KMS-11 (cell line): ENCODE data around the gene PPP2CA.
"Not testable (repeated sequence)": the region's sequence is repeated elsewhere in the genome, so short reads cannot be mapped to it uniquely, and the experiment has no call there.

ENCODE experiments used
- H2AFZ ChIP-seq: fragments of 200-600 bp; sonication (generic); 2 replicates; pipeline ENCODE4 v1.6.1; 2016; ENCODE audit warnings: antibody characterized with exemption, mixed run types, low read depth
- H3K27ac ChIP-seq: fragments of 200-600 bp; sonication (generic); 2 replicates; pipeline ENCODE4 v1.6.1; 2016; ENCODE audit warnings: mild to moderate bottlenecking, mixed run types
- H3K27me3 ChIP-seq: fragments of 200-600 bp; sonication (generic); 2 replicates; pipeline ENCODE4 v1.6.1; 2017; ENCODE audit warnings: mild to moderate bottlenecking, low read depth, mixed run types, moderate library complexity; ENCODE audit not compliant: insufficient read depth
- H3K36me3 ChIP-seq: fragments of 200-600 bp; sonication (generic); 2 replicates; pipeline ENCODE4 v1.6.1; 2017; ENCODE audit warnings: mild to moderate bottlenecking, mixed run types; ENCODE audit not compliant: insufficient read depth
- H3K4me1 ChIP-seq: fragments of 200-600 bp; sonication (generic); 2 replicates; pipeline ENCODE4 v1.6.1; 2016; ENCODE audit warnings: mild to moderate bottlenecking, low read depth, mixed run types; ENCODE audit not compliant: poor library complexity, severe bottlenecking
- H3K4me2 ChIP-seq: fragments of 200-600 bp; sonication (generic); 2 replicates; pipeline ENCODE4 v1.7.0; 2016; ENCODE audit warnings: mild to moderate bottlenecking, mixed run types
- H3K4me3 ChIP-seq: fragments of 200-600 bp; sonication (generic); IDR thresholded peaks from 2 replicates; pipeline ENCODE4 v1.6.1; 2017; ENCODE audit warnings: low read depth, low read length, mixed read lengths; ENCODE audit not compliant: insufficient read depth
- H3K79me2 ChIP-seq: fragments of 200-600 bp; sonication (generic); 2 replicates; pipeline ENCODE4 v1.6.1; 2016; ENCODE audit warnings: low read depth, mixed run types; ENCODE audit not compliant: insufficient read depth
- H3K9ac ChIP-seq: fragments of 200-600 bp; sonication (generic); 2 replicates; pipeline ENCODE4 v1.6.1; 2016; ENCODE audit warnings: mild to moderate bottlenecking, mixed run types
- H4K20me1 ChIP-seq: fragments of 200-600 bp; sonication (generic); 2 replicates; pipeline ENCODE4 v1.6.1; 2016; ENCODE audit warnings: mild to moderate bottlenecking, mixed run types; ENCODE audit not compliant: insufficient read depth
- TF ChIP-seq, protein P1 (sequence below): fragments of 200-600 bp; sonication (generic); conservative IDR thresholded peaks from 2 replicates; pipeline ENCODE4 v1.6.1; 2017; ENCODE audit warnings: low read depth, mild to moderate bottlenecking, antibody characterized with exemption, low read length, moderate library complexity, mixed read lengths

PPP2CA gene

DNA sequence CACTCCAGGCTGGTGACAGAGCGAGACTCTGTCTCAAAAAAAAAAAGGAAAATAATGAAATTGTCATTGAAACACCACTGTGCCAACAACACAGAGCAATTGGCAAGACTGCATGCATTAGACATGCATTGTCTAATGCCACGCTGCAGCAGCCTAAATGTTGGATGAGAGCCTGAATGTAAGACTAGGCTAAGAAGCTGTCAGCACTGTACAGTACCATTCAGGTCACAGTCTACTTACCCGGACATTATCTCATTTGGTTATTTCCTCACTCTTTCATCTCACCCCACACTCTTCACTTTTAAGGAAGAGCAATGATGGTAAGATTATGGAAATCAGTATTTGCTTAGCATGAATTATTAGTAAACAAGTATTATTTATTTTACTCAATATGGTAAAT, 31.3 kb upstream of the PPP2CA start:
- no peak overlapping the region for H3K4me2 ChIP-seq
- no peaks in the 10 kb centered on the region for H3K4me1 ChIP-seq
- no peaks in the 10 kb centered on the region for H3K27me3 ChIP-seq
- H2AFZ ChIP-seq = no peak overlapping the region
- TF ChIP-seq, protein P1, sequence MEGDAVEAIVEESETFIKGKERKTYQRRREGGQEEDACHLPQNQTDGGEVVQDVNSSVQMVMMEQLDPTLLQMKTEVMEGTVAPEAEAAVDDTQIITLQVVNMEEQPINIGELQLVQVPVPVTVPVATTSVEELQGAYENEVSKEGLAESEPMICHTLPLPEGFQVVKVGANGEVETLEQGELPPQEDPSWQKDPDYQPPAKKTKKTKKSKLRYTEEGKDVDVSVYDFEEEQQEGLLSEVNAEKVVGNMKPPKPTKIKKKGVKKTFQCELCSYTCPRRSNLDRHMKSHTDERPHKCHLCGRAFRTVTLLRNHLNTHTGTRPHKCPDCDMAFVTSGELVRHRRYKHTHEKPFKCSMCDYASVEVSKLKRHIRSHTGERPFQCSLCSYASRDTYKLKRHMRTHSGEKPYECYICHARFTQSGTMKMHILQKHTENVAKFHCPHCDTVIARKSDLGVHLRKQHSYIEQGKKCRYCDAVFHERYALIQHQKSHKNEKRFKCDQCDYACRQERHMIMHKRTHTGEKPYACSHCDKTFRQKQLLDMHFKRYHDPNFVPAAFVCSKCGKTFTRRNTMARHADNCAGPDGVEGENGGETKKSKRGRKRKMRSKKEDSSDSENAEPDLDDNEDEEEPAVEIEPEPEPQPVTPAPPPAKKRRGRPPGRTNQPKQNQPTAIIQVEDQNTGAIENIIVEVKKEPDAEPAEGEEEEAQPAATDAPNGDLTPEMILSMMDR = no peak
- no peak overlapping the region for H3K27ac ChIP-seq
- H3K79me2 ChIP-seq = no peaks in the 10 kb centered on the region
- H3K36me3 ChIP-seq = no peaks in the 10 kb centered on the region
- no peak overlapping the region for H3K9ac ChIP-seq
- no peaks in the 10 kb centered on the region for H4K20me1 ChIP-seq
- H3K4me3 ChIP-seq = no peak overlapping the region

DNA sequence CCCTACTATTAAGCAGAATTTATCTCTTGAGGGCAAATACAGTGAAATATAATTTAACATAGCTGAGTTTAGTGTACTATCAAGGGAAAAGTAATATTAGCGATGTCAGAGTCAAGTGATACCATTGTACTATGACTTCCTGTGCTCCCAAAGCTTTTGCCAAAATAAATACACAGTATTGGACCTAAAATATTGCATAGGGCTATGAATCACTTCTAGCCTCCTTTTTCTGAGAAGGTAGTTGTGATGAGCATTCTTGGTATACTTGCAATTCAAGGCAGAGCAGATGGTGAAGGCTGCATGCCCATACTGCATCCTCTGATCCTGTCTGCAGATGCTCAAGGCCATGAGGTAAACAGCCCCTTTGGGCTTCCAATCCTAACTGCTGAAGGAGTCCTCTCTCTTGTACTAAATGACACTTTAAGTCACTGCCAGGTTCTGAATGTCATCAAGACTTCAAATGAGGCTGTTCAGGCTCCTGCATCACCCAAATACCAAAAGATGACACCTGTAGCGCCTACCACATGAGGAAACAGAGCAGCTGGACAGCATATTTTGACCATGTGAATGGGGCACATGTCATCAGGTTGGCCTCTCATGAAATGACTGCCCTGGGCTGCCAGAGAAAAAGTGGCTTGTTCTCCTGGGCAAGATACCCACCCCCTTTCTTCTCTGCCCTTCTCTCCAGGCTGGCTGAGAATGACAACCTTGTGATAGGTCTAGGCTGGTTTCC, 29.7 kb upstream of the PPP2CA start:
- Histone ChIP-seq H3K4me3 (no peak overlapping the region), H3K36me3 (no peaks in the 10 kb centered on the region), H4K20me1 (no peaks in the 10 kb centered on the region), H3K4me2 (no peak overlapping the region), H3K9ac (no peak overlapping the region), H3K79me2 (no peaks in the 10 kb centered on the region), H3K27ac (no peak overlapping the region), H3K27me3 (no peaks in the 10 kb centered on the region), H2AFZ (no peak overlapping the region), H3K4me1 (no peaks in the 10 kb centered on the region)
- TF ChIP-seq, protein P1 = no peak

- H3K4me2 ChIP-seq, H3K27me3 ChIP-seq, H3K36me3 ChIP-seq, H3K4me3 ChIP-seq, H3K9ac ChIP-seq, H3K4me1 ChIP-seq, H2AFZ ChIP-seq, H3K79me2 ChIP-seq, H3K27ac ChIP-seq, H4K20me1 ChIP-seq: not testable (repeated sequence)
Measured at GRCh38 chr5:134253368-134254153, 27.7 kb upstream of the PPP2CA start.

GRCh38 chr5:134252671-134253070, 26.8 kb upstream of the PPP2CA start:
- H3K27me3 ChIP-seq = no peaks in the 10 kb centered on the region
- H3K27ac ChIP-seq = no peak overlapping the region
- TF ChIP-seq, protein P1 = no peak
- H3K9ac ChIP-seq = no peak overlapping the region
- H3K79me2 ChIP-seq = no peaks in the 10 kb centered on the region
- no peak overlapping the region for H3K4me2 ChIP-seq
- H3K36me3 ChIP-seq = no peaks in the 10 kb centered on the region
- H2AFZ ChIP-seq = no peak overlapping the region
- no peaks in the 10 kb centered on the region for H4K20me1 ChIP-seq
- no peak overlapping the region for H3K4me3 ChIP-seq
- H3K4me1 ChIP-seq = peaks cover 4% of the 10 kb centered on the region

DNA sequence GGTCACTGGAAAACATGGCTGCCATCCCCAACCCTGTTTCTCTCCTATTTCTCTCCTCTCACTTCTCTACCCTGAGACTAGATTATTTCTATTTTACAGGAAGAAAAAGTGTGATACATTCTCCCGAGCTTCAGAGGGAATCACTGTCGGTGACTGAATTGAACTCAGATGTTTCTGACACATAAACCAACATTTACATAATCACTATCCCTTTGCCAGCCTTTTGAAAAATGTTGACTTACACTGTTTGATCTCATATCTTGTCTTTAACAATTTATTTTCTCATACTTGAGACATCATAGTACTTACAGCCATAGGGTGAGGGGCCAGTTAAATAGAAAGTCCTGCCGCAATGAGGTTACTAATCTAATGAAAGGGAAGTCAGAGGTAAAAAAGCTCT, 25.1 kb upstream of the PPP2CA start:
- no peak overlapping the region for H3K4me2 ChIP-seq
- H3K4me1 ChIP-seq = peaks cover 4% of the 10 kb centered on the region
- no peak overlapping the region for H2AFZ ChIP-seq

More for the DNA sequence above, 25.1 kb upstream of the PPP2CA start:
- no peaks in the 10 kb centered on the region for H3K27me3 ChIP-seq
- no peak overlapping the region for H3K4me3 ChIP-seq
- no peak overlapping the region for H3K27ac ChIP-seq
- H3K79me2 ChIP-seq = no peaks in the 10 kb centered on the region
- no peak overlapping the region for H3K9ac ChIP-seq
- TF ChIP-seq, protein P1 = no peak
- H3K36me3 ChIP-seq = no peaks in the 10 kb centered on the region
- H4K20me1 ChIP-seq = no peaks in the 10 kb centered on the region
